Omental fat pad (tissue), 4 donors: ENCODE results near the gene PTPRCAP. TPM values are rescaled to one million over a fixed set of nuclear protein-coding genes. Genes with fewer than 3 reads are reported as not detected.
"Not testable (repeated sequence)": the region's sequence is repeated elsewhere in the genome, so short reads cannot be mapped to it uniquely, and the experiment has no call there.

Experiments used
- ATAC-seq: fragments of 150-250 bp; one replicate; pipeline ENCODE4 v1.9.1; 2016; ENCODE audit warnings: mild to moderate bottlenecking, moderate library complexity; ENCODE audit not compliant: low FRiP score
- DNase-seq: peaks from one replicate; pipeline ENCODE4 v3.0.0-alpha.2; 2019; ENCODE audit warnings: low spot score
- CTCF ChIP-seq, 3 donors: fragments of 450-650 bp; IDR thresholded peaks; one replicate each; pipeline ENCODE4 v1.5.1; 2016 to 2017; ENCODE audit warnings: antibody characterized with exemption in 3 of 3, mild to moderate bottlenecking in 3 of 3, moderate library complexity in 2 of 3
- total RNA-seq, 4 donors: library from RNA; depleted of rRNA; stranded (reverse); fragments of >200 nt; gene quantifications; one replicate each; pipeline ENCODE4 v1.1.0, GENCODE V29; 2016

Gene PTPRCAP
- total RNA-seq, 4 donors from 2014 or later, result 5.5 to 6.7 (median 6.3) TPM

GRCh38 chr11:67405688-67406339 is 31.7 kb downstream of the PTPRCAP start:
- ATAC-seq, result no peak
- no peak for TF ChIP-seq CTCF (IDR thresholded peaks at IDR 0.05)
- DNase-seq, result no peak

DNA sequence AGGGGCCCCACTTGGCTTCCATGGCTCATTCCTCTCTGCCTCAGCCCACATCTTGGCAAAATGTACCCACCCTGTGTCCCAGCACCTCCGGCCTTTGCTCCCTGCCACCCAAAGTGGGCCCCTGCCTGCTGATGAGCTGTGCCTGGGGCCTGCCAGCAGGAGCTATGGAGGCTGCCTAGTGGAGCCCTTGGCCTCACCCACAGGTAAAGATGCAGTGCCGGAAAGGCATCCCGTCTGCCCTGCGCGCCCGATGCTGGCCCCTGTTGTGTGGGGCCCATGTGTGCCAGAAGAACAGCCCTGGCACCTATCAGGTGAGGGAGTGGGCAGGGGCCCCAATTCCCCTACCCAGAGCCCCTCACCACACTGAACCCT is 32.3 kb downstream of the PTPRCAP start:
- TF ChIP-seq CTCF (IDR thresholded peaks at IDR 0.05), result no peak
- no peak for ATAC-seq
- DNase-seq, result no peak

DNA sequence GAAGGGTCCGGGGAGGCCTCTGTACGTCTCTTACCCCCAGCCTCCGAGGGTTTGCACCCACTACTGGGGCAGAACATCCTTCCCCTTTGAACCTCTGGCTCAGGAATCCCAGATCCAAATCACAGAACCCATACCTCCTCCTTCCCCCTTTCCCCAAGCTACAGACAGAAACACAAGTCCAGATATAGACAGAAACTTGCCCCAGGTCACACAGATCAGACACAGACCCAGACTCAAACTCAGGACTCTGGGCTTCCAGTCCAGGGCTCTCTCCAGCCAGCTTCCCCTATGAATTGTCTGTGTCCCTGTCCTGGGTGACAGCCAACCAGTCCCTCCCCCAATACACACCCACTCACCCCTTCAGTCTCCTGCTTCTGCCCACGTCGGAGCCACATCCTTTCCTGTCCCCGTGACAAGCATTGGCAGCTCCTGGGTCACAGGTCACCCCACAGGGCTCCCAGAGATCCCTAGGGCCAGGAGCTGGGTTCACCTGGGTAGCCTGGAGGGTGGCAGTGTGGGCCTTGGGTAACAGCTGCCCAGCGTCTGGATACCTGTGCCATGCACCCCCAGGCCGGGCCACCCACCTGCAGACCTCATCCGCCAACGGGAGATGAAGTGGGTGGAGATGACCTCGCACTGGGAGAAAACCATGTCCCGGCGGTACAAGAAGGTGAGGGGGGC is 32.8 kb downstream of the PTPRCAP start:
- no peak for DNase-seq
- ATAC-seq, result no peak
- TF ChIP-seq CTCF (IDR thresholded peaks at IDR 0.05), result no peak

GRCh38 chr11:67403085-67403484 is 34.4 kb downstream of the PTPRCAP start:
- not testable (repeated sequence) for ATAC-seq, DNase-seq

DNA sequence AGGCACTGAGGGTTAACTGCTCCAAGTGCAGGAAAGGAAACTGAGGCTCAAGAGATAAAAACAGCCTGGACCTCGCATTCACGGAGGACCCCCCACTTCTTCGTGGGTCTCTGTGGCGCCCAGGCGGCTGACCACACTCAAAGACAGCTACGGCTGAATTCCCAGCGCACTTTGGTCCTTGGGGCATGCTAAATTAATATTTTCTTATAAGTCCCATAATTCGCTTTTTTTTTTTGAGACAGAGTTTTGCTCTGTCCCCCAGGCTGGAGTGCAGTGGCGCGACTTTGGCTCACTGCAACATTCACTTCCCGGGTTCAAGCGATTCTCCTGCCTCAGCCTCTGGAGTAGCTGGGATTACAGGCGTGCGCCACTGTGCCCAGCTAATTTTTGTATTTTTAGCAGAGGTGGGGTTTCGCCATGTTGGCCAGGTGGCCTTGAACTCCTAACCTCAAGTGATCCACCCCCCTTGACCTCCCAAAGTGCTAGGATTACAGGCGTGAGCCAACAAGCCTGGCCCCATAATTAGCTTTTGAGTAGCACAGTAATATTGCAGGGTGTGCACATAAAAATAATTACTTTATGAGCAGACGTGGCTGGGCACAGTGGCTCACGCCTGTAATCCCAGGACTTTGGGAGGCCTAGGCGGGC is 35.2 kb downstream of the PTPRCAP start:
- not testable (repeated sequence) for ATAC-seq, DNase-seq

DNA sequence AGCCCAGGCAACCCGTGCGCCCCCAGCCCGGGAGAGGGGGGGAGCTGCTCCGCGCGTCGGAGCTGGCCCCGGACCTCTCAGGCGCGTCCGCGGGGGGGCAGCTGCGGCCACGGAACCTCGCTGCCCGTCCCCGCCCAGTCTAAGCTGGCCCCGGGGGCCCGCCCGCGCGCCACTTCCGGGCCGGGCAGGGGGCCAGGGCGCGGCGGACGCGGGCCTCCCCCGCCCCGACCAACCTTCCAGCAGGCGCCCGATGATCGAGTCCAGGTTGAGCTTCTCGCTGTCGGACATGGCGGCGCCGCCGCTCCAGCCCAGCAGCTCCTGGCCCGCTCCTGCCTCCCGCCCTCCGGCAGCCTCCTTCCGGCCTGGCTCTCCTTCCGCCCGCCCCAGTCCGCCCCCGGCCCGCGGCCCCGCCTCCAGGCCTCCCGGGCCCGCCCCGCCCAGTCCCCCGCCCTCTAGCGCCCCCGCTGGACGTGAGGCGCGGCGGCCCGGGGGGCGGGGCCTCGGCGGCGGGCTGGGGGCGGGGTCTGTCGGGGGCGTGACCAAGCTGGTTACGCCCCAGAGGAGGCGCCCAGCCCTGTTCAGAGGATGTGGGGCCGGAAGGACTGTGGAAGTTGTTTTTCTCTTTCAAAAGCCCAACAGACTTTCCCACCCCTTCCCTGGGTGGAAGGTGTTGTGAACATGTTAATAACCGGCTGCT is 35.8 kb downstream of the PTPRCAP start, which contains the start of gene PPP1CA:
PPP1CA (minus strand) TSS at position 364 of the 697 bp plus-strand sequence; CDS start at position 288, 76 bp downstream.
- TF ChIP-seq CTCF (IDR thresholded peaks at IDR 0.05), result no peak
- ATAC-seq, result peak; percentile 94

GRCh38 chr11:67400942-67401494 is 36.5 kb downstream of the PTPRCAP start:
- no peak for DNase-seq
- peak; percentile 1 for ATAC-seq
- no peak for TF ChIP-seq CTCF (IDR thresholded peaks at IDR 0.05)

More for the DNA sequence above, 35.8 kb downstream of the PTPRCAP start, which contains the start of gene PPP1CA:
- peak; percentile 73 for DNase-seq
